Neural progenitor cell (in vitro differentiated cells): ENCODE measurements around the gene P4HTM.

Experiments used
- CTCF ChIP-seq: fragments of 200-600 bp; sonication (generic); IDR thresholded peaks from 2 replicates; pipeline ENCODE4 v1.5.1; 2017; ENCODE audit warnings: antibody characterized with exemption, mild to moderate bottlenecking
- EZH2 ChIP-seq: fragments of 200-600 bp; sonication (generic); IDR thresholded peaks from 2 replicates; pipeline ENCODE4 v1.6.1; 2017; ENCODE audit warnings: antibody characterized with exemption, mild to moderate bottlenecking, moderate library complexity

DNA sequence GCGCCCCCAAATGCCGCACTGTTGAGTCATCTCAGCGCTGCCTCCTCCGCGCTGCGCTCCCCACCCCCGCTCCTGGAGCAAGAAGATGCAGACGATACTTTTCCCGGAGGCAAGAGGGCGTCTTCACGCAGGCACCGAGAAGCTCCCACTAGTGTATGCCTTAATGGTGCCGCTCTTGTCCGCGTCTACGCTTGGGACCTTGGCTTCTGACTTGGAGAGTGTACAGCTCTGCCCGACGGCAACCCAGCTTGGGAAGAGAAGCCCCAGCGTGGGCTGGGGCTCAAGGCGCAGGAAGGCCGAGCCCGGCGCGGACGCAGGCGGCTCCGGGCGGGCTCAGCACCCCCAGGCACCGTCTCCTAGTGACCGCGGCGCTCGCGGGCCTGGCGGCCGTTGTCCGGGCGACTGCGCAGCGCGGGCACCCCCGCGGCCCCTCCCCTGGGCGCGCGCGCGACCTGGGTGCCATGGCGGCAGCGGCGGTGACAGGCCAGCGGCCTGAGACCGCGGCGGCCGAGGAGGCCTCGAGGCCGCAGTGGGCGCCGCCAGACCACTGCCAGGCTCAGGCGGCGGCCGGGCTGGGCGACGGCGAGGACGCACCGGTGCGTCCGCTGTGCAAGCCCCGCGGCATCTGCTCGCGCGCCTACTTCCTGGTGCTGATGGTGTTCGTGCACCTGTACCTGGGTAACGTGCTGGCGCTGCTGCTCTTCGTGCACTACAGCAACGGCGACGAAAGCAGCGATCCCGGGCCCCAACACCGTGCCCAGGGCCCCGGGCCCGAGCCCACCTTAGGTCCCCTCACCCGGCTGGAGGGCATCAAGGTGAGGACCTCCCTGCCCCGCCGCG, at the start of gene P4HTM:
- TF ChIP-seq EZH2 (no peak), CTCF (peak; percentile 42)
